GM19455 (cell line): Measurements from ENCODE around the gene WDR33.
A peak's percentile ranks its signal among the peaks of the same experiment; 100 is the strongest.
"Not testable (repeated sequence)": the region's sequence is repeated elsewhere in the genome, so short reads cannot be mapped to it uniquely, and the experiment has no call there.

Experiments
- ATAC-seq: cut with Tn5 transposase; IDR thresholded peaks from one replicate; pipeline ENCODE4 v1.9.1; 2021; ENCODE audit not compliant: unreplicated experiment

Gene WDR33

GRCh38 chr2:127811397-127812321 is 688 bp upstream of the WDR33 start:
- ATAC-seq, result peak; percentile 35

- ATAC-seq, result no peak
Measured at GRCh38 chr2:127810156-127810618, 784 bp downstream of the WDR33 start.

GRCh38 chr2:127807678-127808353 is 3.2 kb downstream of the WDR33 start:
- no peak for ATAC-seq

GRCh38 chr2:127806860-127807259 is 4.1 kb downstream of the WDR33 start:
- ATAC-seq, result not testable (repeated sequence)

- ATAC-seq, result no peak
Measured at GRCh38 chr2:127805491-127805890, 5.5 kb downstream of the WDR33 start.

- ATAC-seq, result no peak
Measured at GRCh38 chr2:127799926-127800325, 11.0 kb downstream of the WDR33 start.

- ATAC-seq, result no peak
Measured at GRCh38 chr2:127796389-127796788, 14.6 kb downstream of the WDR33 start.

GRCh38 chr2:127794901-127795300 is 16.1 kb downstream of the WDR33 start:
- ATAC-seq, result not testable (repeated sequence)

GRCh38 chr2:127792805-127793204 is 18.2 kb downstream of the WDR33 start:
- ATAC-seq, result no peak

GRCh38 chr2:127790694-127791529 is 20.1 kb downstream of the WDR33 start:
- ATAC-seq, result no peak

GRCh38 chr2:127786048-127786809 is 24.7 kb downstream of the WDR33 start:
- no peak for ATAC-seq

- no peak for ATAC-seq
Measured at GRCh38 chr2:127784965-127785518, 25.9 kb downstream of the WDR33 start.

- ATAC-seq, result no peak
Measured at GRCh38 chr2:127783101-127783500, 27.9 kb downstream of the WDR33 start.

- no peak for ATAC-seq
Measured at GRCh38 chr2:127778850-127779249, 32.1 kb downstream of the WDR33 start.

GRCh38 chr2:127778447-127778846 is 32.5 kb downstream of the WDR33 start:
- ATAC-seq, result no peak

- ATAC-seq, result no peak
Measured at GRCh38 chr2:127776122-127776780, 34.7 kb downstream of the WDR33 start.

- ATAC-seq, result no peak
Measured at GRCh38 chr2:127771756-127772155, 39.2 kb downstream of the WDR33 start.

- ATAC-seq, result no peak
Measured at GRCh38 chr2:127770973-127771735, 39.8 kb downstream of the WDR33 start.

GRCh38 chr2:127770534-127770933 is 40.4 kb downstream of the WDR33 start:
- not testable (repeated sequence) for ATAC-seq
